AG04450 (cell line): ENCODE results near the gene BIRC7. TPM values are rescaled to one million over a fixed set of nuclear protein-coding genes. Genes with fewer than 3 reads are reported as not detected.
"Not testable (repeated sequence)": the region's sequence is repeated elsewhere in the genome, so short reads cannot be mapped to it uniquely, and the experiment has no call there.

Source experiments
- CTCF ChIA-PET: fragments of 300-600, 350-600 bp; formaldehyde crosslinking; extraction: SDS; loops from one replicate; lab custom pipeline; 2022; ENCODE audit warnings: antibody characterized with exemption, inconsistent platforms; lab: Charles Lee
- POLR2A ChIA-PET: fragments of 350-600 bp; formaldehyde crosslinking; extraction: SDS; loops from one replicate; lab custom pipeline; 2021; ENCODE audit warnings: antibody characterized with exemption, inconsistent platforms; lab: Yijun Ruan, JAX
- DNase-seq: peaks from one replicate; pipeline ENCODE4 v3.0.0-alpha.2; 2011; ENCODE audit warnings: low read depth, low spot score
- H3K27ac ChIP-seq: one replicate; pipeline ENCODE4 v1.5.1; 2012; ENCODE audit warnings: low read depth, low read length, control low read depth
- H3K27me3 ChIP-seq: one replicate; pipeline ENCODE4 v1.6.0; 2012; ENCODE audit warnings: low read length; ENCODE audit not compliant: control insufficient read depth, insufficient read depth
- H3K4me3 ChIP-seq: 2 replicates; pipeline ENCODE4 v1.5.1; 2011; ENCODE audit warnings: mild to moderate bottlenecking, low read depth, low read length, control low read depth
- H3K9me3 ChIP-seq: 2 replicates; pipeline ENCODE4 v1.5.1; 2012; ENCODE audit warnings: low read length; ENCODE audit not compliant: control insufficient read depth, insufficient read depth
- CTCF ChIP-seq: IDR thresholded peaks from 2 replicates; pipeline ENCODE4 v1.5.1; 2011; ENCODE audit warnings: low read depth, low read length, control low read depth, inconsistent platforms
- polyA plus RNA-seq: library from polyadenylated mRNA; depleted of rRNA; stranded (reverse); fragments of >200 nt; gene quantifications from 2 replicates; pipeline ENCODE4 v1.2.3, GENCODE V29; 2011

BIRC7 gene
- polyA plus RNA-seq, 1 experiment: not detected

- no peak overlapping the region for H3K4me3 ChIP-seq
- H3K9me3 ChIP-seq: no peaks in the 10 kb centered on the region; the same call in 1 of the 2 replicates
- no peak for DNase-seq
- no peak overlapping the region for H3K27ac ChIP-seq
- CTCF ChIA-PET: interaction anchor here (0.6 to 0.9 kb wide), 2 partner anchors 20 to 26 kb away, joined by 4 to 7 read pairs; no protein-coding TSS in a partner anchor
- no peak for TF ChIP-seq CTCF
- H3K27me3 ChIP-seq: peaks cover 26% of the 10 kb centered on the region
- POLR2A ChIA-PET: no interaction called here
Observed at GRCh38 chr20:63248835-63249591, 13.3 kb downstream of the BIRC7 start.

GRCh38 chr20:63249891-63250290 is 14.2 kb downstream of the BIRC7 start:
- no peak for DNase-seq
- peaks cover under 1% of the 10 kb centered on the region; the same call in 1 of the 2 replicates for H3K9me3 ChIP-seq
- TF ChIP-seq CTCF: no peak
- ChIA-PET POLR2A (no interaction called here), CTCF (no interaction called here)
- peaks cover 28% of the 10 kb centered on the region for H3K27me3 ChIP-seq
- no peak overlapping the region for H3K4me3 ChIP-seq
- H3K27ac ChIP-seq: no peak overlapping the region

GRCh38 chr20:63251350-63251749 is 15.6 kb downstream of the BIRC7 start:
- H3K4me3 ChIP-seq, DNase-seq, POLR2A ChIA-PET, H3K27ac ChIP-seq, H3K9me3 ChIP-seq: not testable (repeated sequence)
- H3K27me3 ChIP-seq: peaks cover 39% of the 10 kb centered on the region
- CTCF ChIA-PET: interaction anchor here (1.1 kb wide), 1 partner anchor 16 kb away, joined by 4 read pairs; no protein-coding TSS in a partner anchor

GRCh38 chr20:63252284-63252711 is 16.6 kb downstream of the BIRC7 start:
- POLR2A ChIA-PET: no interaction called here
- TF ChIP-seq CTCF: no peak
- DNase-seq: no peak
- CTCF ChIA-PET: interaction anchor here (1.4 kb wide), 1 partner anchor 21 kb away, joined by 3 read pairs; no protein-coding TSS in a partner anchor
- no peak overlapping the region for H3K4me3 ChIP-seq
- peaks cover 44% of the 10 kb centered on the region for H3K27me3 ChIP-seq
- no peak overlapping the region for H3K27ac ChIP-seq
- H3K9me3 ChIP-seq: peaks cover 3% of the 10 kb centered on the region; the same call in 1 of the 2 replicates

GRCh38 chr20:63253065-63253437 is 17.3 kb downstream of the BIRC7 start:
- no peak for TF ChIP-seq CTCF
- Histone ChIP-seq H3K9me3 (peaks cover 3% of the 10 kb centered on the region; the same call in 1 of the 2 replicates), H3K27me3 (peaks cover 51% of the 10 kb centered on the region), H3K27ac (no peak overlapping the region), H3K4me3 (no peak overlapping the region)
- ChIA-PET POLR2A (interaction anchor here (0.9 kb wide), 1 partner anchor 27 kb away, joined by 3 read pairs; no protein-coding TSS in a partner anchor), CTCF (interaction anchor here (1.2 to 1.4 kb wide), 3 partner anchors 20 to 30 kb away, joined by 3 to 12 read pairs (median 3); no protein-coding TSS in a partner anchor)
- DNase-seq: no peak
